IMR-90 (cell line): Measurements from ENCODE around the gene HNRNPH3. TPM values are rescaled to one million over a fixed set of nuclear protein-coding genes. Genes with fewer than 3 reads are reported as not detected.

Experiments
- ATAC-seq: fragments of 200-7000 bp; cut with Tn5 transposase; 2 replicates; pipeline ENCODE4 v1.9.1; 2020; ENCODE audit warnings: low read depth, mild to moderate bottlenecking, moderate library complexity
- BruUV-seq: library from RNA; stranded (reverse); fragments of 400-500 nt; replicated peaks from 2 replicates; lab custom pipeline; 2021; lab: Mats Ljungman, UMichigan
- CTCF ChIA-PET: fragments of 300-600 bp; formaldehyde crosslinking; extraction: SDS; loops from one replicate; lab custom pipeline; 2021; ENCODE audit warnings: antibody characterized with exemption; lab: Yijun Ruan, JAX
- POLR2A ChIA-PET: fragments of 300-600 bp; sonication (Branson Sonifier 250); formaldehyde crosslinking; loops from one replicate; lab custom pipeline; 2022; ENCODE audit warnings: antibody characterized with exemption; ENCODE audit not compliant: unreplicated experiment; lab: Charles Lee
- DNase-seq: peaks from one replicate; pipeline ENCODE4 v3.0.0; 2013
- H2AFZ ChIP-seq: replicated peaks from 2 replicates; pipeline ENCODE3; 2013; ENCODE audit warnings: low read length, mild to moderate bottlenecking; ENCODE audit not compliant: poor library complexity
- H2AK5ac ChIP-seq: 2 replicates; pipeline ENCODE4 v1.6.1; 2013; ENCODE audit warnings: low read depth, low read length, inconsistent platforms
- H2AK9ac ChIP-seq: replicated peaks from 2 replicates; pipeline ENCODE3; 2013; ENCODE audit warnings: mild to moderate bottlenecking, low read depth, low read length, moderate library complexity; ENCODE audit not compliant: poor library complexity
- H2BK120ac ChIP-seq: 2 replicates; pipeline ENCODE4 v1.6.1; 2013; ENCODE audit warnings: low read depth, low read length, inconsistent platforms
- H2BK15ac ChIP-seq: 3 replicates; pipeline ENCODE4 v1.6.1; 2013; ENCODE audit warnings: low read depth, low read length, inconsistent platforms
- H2BK20ac ChIP-seq: 2 replicates; pipeline ENCODE4 v1.6.1; 2013; ENCODE audit warnings: low read depth, mild to moderate bottlenecking, inconsistent platforms, low read length, moderate library complexity
- H2BK5ac ChIP-seq: 2 replicates; pipeline ENCODE4 v1.6.1; 2013; ENCODE audit warnings: mild to moderate bottlenecking, low read depth, low read length, inconsistent platforms; ENCODE audit not compliant: poor library complexity, severe bottlenecking
- H3K14ac ChIP-seq: replicated peaks from 2 replicates; pipeline ENCODE4 v1.6.1; 2013; ENCODE audit warnings: low read depth, low read length, inconsistent platforms
- H3K18ac ChIP-seq: 2 replicates; pipeline ENCODE4 v1.6.1; 2013; ENCODE audit warnings: low read depth, low read length, control low read depth
- H3K23ac ChIP-seq: 2 replicates; pipeline ENCODE4 v1.6.1; 2013; ENCODE audit warnings: low read depth, low read length, inconsistent platforms
- H3K27ac ChIP-seq: 2 replicates; pipeline ENCODE4 v1.5.1; 2013; ENCODE audit warnings: mild to moderate bottlenecking, control low read depth, low read length; ENCODE audit not compliant: insufficient read depth
- H3K27me3 ChIP-seq: 2 replicates; pipeline ENCODE4 v1.6.1; 2013; ENCODE audit warnings: low read length; ENCODE audit not compliant: control insufficient read depth, insufficient read depth
- H3K36me3 ChIP-seq: 2 replicates; pipeline ENCODE4 v1.6.1; 2013; ENCODE audit warnings: low read length, mixed read lengths; ENCODE audit not compliant: control insufficient read depth, insufficient read depth
- H3K4ac ChIP-seq: 2 replicates; pipeline ENCODE4 v1.6.1; 2013; ENCODE audit warnings: low read depth, low read length, inconsistent platforms
- H3K4me1 ChIP-seq: 2 replicates; pipeline ENCODE4 v1.6.1; 2013; ENCODE audit warnings: low read length, mixed read lengths; ENCODE audit not compliant: control insufficient read depth, insufficient read depth
- H3K4me2 ChIP-seq: 2 replicates; pipeline ENCODE4 v1.6.1; 2013; ENCODE audit warnings: low read depth, mild to moderate bottlenecking, control low read depth, low read length, moderate library complexity
- H3K4me3 ChIP-seq: 2 replicates; pipeline ENCODE4 v1.5.1; 2013; ENCODE audit warnings: low read depth, mild to moderate bottlenecking, control low read depth, low read length, moderate library complexity; ENCODE audit not compliant: insufficient read depth
- H3K56ac ChIP-seq: 2 replicates; pipeline ENCODE4 v1.6.1; 2013; ENCODE audit warnings: low read length, inconsistent platforms; ENCODE audit not compliant: insufficient read depth; ENCODE audit errors: extremely low read depth
- H3K79me1 ChIP-seq, 2 experiments: 2 replicates each; pipeline ENCODE4 v1.6.1; 2013; ENCODE audit warnings: low read length in 2 of 2, inconsistent platforms in 1 of 2, low read depth in 1 of 2
- H3K9ac ChIP-seq: 2 replicates; pipeline ENCODE4 v1.6.1; 2013; ENCODE audit warnings: low read depth, low read length, control low read depth
- H3K9me1 ChIP-seq: 2 replicates; pipeline ENCODE4 v1.6.1; 2013; ENCODE audit warnings: low read length, inconsistent platforms; ENCODE audit not compliant: insufficient read depth
- H3K9me3 ChIP-seq: 2 replicates; pipeline ENCODE4 v1.6.1; 2013; ENCODE audit warnings: low read length; ENCODE audit not compliant: control insufficient read depth, insufficient read depth
- H4K20me1 ChIP-seq: 2 replicates; pipeline ENCODE4 v1.6.1; 2013; ENCODE audit warnings: low read length, inconsistent platforms; ENCODE audit not compliant: insufficient read depth
- H4K5ac ChIP-seq: 2 replicates; pipeline ENCODE4 v1.6.1; 2013; ENCODE audit warnings: mild to moderate bottlenecking, low read depth, low read length, control low read depth
- H4K8ac ChIP-seq, 2 experiments: 2 replicates each; pipeline ENCODE4 v1.6.1; 2013; ENCODE audit warnings: low read depth in 2 of 2, low read length in 2 of 2, control low read depth in 1 of 2, inconsistent platforms in 1 of 2
- H4K91ac ChIP-seq: 2 replicates; pipeline ENCODE4 v1.6.1; 2013; ENCODE audit warnings: low read depth, low read length, inconsistent platforms; ENCODE audit not compliant: insufficient read depth
- BHLHE40 ChIP-seq: fragments of 150-350 bp; IDR thresholded peaks from 2 replicates; pipeline ENCODE4 v1.6.1; 2016; ENCODE audit warnings: mild to moderate bottlenecking, low read depth, low read length
- CEBPB ChIP-seq: IDR thresholded peaks from 2 replicates; pipeline ENCODE4 v1.6.1; 2012; ENCODE audit warnings: low read depth, low read length, improper control_type of control experiment
- CHD1 ChIP-seq: IDR thresholded peaks from 2 replicates; pipeline ENCODE4 v1.6.1; 2012; ENCODE audit warnings: low read depth, low read length, improper control_type of control experiment
- FOS ChIP-seq: fragments of 150-350 bp; IDR thresholded peaks from 2 replicates; pipeline ENCODE4 v1.6.1; 2016; ENCODE audit warnings: low read depth, low read length
- MAFK ChIP-seq: IDR thresholded peaks from 2 replicates; pipeline ENCODE4 v1.6.1; 2012; ENCODE audit warnings: low read depth, low read length, improper control_type of control experiment
- MXI1 ChIP-seq: IDR thresholded peaks from 2 replicates; pipeline ENCODE4 v1.6.1; 2012; ENCODE audit warnings: low read depth, mild to moderate bottlenecking, low read length, moderate library complexity, borderline replicate concordance
- NFE2L2 ChIP-seq: fragments of 150-350 bp; IDR thresholded peaks from 2 replicates; pipeline ENCODE4 v1.6.1; 2016; ENCODE audit warnings: low read depth, mild to moderate bottlenecking, low read length
- POLR2A ChIP-seq: IDR thresholded peaks from 2 replicates; pipeline ENCODE4 v1.6.1; 2012; ENCODE audit warnings: mild to moderate bottlenecking, low read depth, low read length
- RAD21 ChIP-seq: IDR thresholded peaks from 2 replicates; pipeline ENCODE4 v1.6.1; 2012; ENCODE audit warnings: low read length, improper control_type of control experiment
- RCOR1 ChIP-seq: IDR thresholded peaks from 2 replicates; pipeline ENCODE4 v1.6.1; 2012; ENCODE audit warnings: mild to moderate bottlenecking, low read length, improper control_type of control experiment; ENCODE audit not compliant: insufficient replicate concordance
- RFX5 ChIP-seq: IDR thresholded peaks from 2 replicates; pipeline ENCODE4 v1.8.0; 2012; ENCODE audit warnings: low read depth, mild to moderate bottlenecking, low read length, moderate library complexity
- SMC3 ChIP-seq: fragments of 150-350 bp; IDR thresholded peaks from 2 replicates; pipeline ENCODE4 v1.6.1; 2016; ENCODE audit warnings: low read depth, mild to moderate bottlenecking, antibody characterized with exemption, low read length, moderate library complexity
- WGBS, 2 experiments: methylation state at CpG; one replicate each; pipeline versions ENCODE4 v1.1.5 to v1.1.7; 2013; ENCODE audit warnings: missing lambda C conversion rate in 2 of 2; ENCODE audit not compliant: insufficient read length in 1 of 2; ENCODE audit errors: extremely low coverage in 2 of 2; 5-methylcytosine and 5-hydroxymethylcytosine counted together
- dilution Hi-C: fragments of 300-500 bp; cut with HindIII; formaldehyde crosslinking; loops from one replicate; pipeline ENCODE4 v1.14.3; 2018; ENCODE audit warnings: low sequenced_read_pairs; ENCODE audit not compliant: unreplicated experiment
- in situ Hi-C: fragments of 300-500 bp; cut with MboI; formaldehyde crosslinking; loops from 3 replicates; pipeline ENCODE4 v1.14.3; 2019; ENCODE audit warnings: low sequenced_read_pairs, inconsistent platforms, mixed read lengths
- intact Hi-C: fragments of 100-400 bp; cut with micrococcal nuclease; formaldehyde crosslinking; loops from 2 replicates; pipeline ENCODE4 v1.10.0; 2022
- polyA plus RNA-seq, 3 experiments: library from polyadenylated mRNA; depleted of rRNA; stranded (reverse); fragments of >200 nt; gene quantifications; 2 replicates each; pipeline ENCODE4 v1.2.3, GENCODE V29; 2012; ENCODE audit warnings: low replicate concordance in 1 of 3
- total RNA-seq: library from RNA; depleted of rRNA; stranded (reverse); fragments of >200 nt; gene quantifications from 2 replicates; pipeline ENCODE4 v1.2.3, GENCODE V29; 2012
- TF ChIP-seq, protein P1 (sequence below): fragments of 150-350 bp; IDR thresholded peaks from 2 replicates; pipeline ENCODE4 v1.6.1; 2017; ENCODE audit warnings: mild to moderate bottlenecking, antibody characterized with exemption, low read length, low read depth
- TF ChIP-seq, protein P2 (sequence below): conservative IDR thresholded peaks from 2 replicates; pipeline ENCODE4 v1.5.1; 2012; ENCODE audit warnings: mild to moderate bottlenecking, low read depth, low read length, improper control_type of control experiment
- TF ChIP-seq, protein P3 (sequence below): fragments of 150-350 bp; IDR thresholded peaks from 2 replicates; pipeline ENCODE4 v1.6.1; 2016; ENCODE audit warnings: low read depth, mild to moderate bottlenecking, low read length, moderate library complexity, borderline replicate concordance

HNRNPH3 gene
- total and polyA plus RNA-seq, 2 of the 4 experiments (the other 2 are of a cell fraction): 10.6 to 142 TPM

DNA sequence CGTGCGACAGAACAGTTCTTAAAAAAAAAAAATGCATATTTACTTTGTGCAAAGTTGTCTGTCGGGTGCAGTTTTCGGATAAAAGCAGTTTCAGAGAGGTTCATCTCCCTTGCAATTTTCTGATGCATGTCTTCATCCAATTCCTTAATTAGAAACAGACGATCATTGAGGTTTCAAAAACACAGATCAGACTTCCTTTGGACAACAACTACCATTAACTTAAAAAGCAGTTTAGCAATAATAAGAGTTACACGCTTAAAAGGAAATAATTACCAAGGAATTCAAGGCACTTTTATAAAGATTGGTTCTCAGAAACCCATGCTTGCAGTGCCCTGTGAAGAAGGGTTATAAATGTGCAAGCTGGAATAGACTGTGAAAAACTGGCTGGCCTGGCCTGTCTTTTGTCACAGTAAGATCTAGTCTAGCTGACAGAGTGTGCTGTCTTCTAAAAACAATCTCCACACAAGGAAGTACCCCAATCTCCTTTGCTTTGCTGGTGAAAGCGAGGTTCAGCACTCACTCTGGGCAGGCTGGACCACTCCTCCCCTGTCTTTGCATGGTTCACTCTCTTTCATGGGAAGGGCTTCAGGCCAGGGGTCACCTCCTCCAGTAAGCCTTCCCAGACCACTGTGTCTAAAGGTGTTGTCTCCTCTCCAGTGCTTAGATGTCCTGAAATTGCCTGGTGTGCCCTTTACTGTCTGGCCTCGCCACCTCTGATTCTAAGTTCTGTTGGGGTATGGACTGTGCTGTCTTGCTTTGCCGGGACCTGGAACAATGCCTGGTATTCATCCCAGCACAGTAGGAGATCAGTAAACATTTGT, 34.8 kb upstream of the HNRNPH3 start:
- POLR2A ChIA-PET: no interaction called here
- no peak overlapping the region for H3K9ac ChIP-seq
- no peak overlapping the region for H3K4me3 ChIP-seq
- H3K4ac ChIP-seq: no peak overlapping the region
- CTCF ChIA-PET: interaction anchor here (0.6 kb wide), 1 partner anchor 554 kb away, joined by 3 read pairs; no protein-coding TSS in a partner anchor
- intact Hi-C loops (no loop called here), dilution Hi-C loops (no loop called here), in situ Hi-C loops (loop anchor here (5.0 to 25.0 kb wide), 2 partner anchors 80 to 435 kb away; no protein-coding TSS in a partner anchor)
- no peaks in the 10 kb centered on the region for H3K36me3 ChIP-seq
- H4K5ac ChIP-seq: peak overlapping the region; percentile 53; the same call in 1 of the 2 replicates
- H3K4me2 ChIP-seq: no peak overlapping the region
- no peaks in the 10 kb centered on the region for H3K9me1 ChIP-seq
- no peak overlapping the region for H2BK20ac ChIP-seq
- peak overlapping the region; percentile 16 for H2AFZ ChIP-seq
- H2AK9ac ChIP-seq: no peak overlapping the region
- H2AK5ac ChIP-seq: no peak overlapping the region
- peaks cover 4% of the 10 kb centered on the region; the same call in 1 of the 2 replicates for H3K4me1 ChIP-seq
- no peaks in the 10 kb centered on the region for H3K79me1 ChIP-seq
- H3K9me3 ChIP-seq: no peaks in the 10 kb centered on the region
- H3K27ac ChIP-seq: no peak overlapping the region
- no peak overlapping the region for H4K91ac ChIP-seq
- no peak overlapping the region for H3K56ac ChIP-seq
- no peak overlapping the region for H3K23ac ChIP-seq
- H2BK15ac ChIP-seq: no peak overlapping the region
- no peak overlapping the region for H2BK120ac ChIP-seq
- H4K20me1 ChIP-seq: no peaks in the 10 kb centered on the region
- no peak overlapping the region for H2BK5ac ChIP-seq
- WGBS, 2 experiments: 60% methylated on average over 4 of the region's 9 CpGs; no CpG with 5 or more reads in 1 of the 2 experiments
- H3K27me3 ChIP-seq: no peaks in the 10 kb centered on the region
- H3K18ac ChIP-seq: 0 out of 2 replicates have a peak overlapping the region, but pooled peaks have one; percentile 29
- ATAC-seq: peak; percentile 21
- H3K14ac ChIP-seq: no peak overlapping the region
- no peak for DNase-seq
- no TSS peak for BruUV-seq
- no peak overlapping the region for H4K8ac ChIP-seq
- TF ChIP-seq SMC3: no peak
- TF ChIP-seq FOS: no peak
- no peak for TF ChIP-seq RFX5
- TF ChIP-seq, protein P1, sequence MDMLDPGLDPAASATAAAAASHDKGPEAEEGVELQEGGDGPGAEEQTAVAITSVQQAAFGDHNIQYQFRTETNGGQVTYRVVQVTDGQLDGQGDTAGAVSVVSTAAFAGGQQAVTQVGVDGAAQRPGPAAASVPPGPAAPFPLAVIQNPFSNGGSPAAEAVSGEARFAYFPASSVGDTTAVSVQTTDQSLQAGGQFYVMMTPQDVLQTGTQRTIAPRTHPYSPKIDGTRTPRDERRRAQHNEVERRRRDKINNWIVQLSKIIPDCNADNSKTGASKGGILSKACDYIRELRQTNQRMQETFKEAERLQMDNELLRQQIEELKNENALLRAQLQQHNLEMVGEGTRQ: no peak
- TF ChIP-seq, protein P2, sequence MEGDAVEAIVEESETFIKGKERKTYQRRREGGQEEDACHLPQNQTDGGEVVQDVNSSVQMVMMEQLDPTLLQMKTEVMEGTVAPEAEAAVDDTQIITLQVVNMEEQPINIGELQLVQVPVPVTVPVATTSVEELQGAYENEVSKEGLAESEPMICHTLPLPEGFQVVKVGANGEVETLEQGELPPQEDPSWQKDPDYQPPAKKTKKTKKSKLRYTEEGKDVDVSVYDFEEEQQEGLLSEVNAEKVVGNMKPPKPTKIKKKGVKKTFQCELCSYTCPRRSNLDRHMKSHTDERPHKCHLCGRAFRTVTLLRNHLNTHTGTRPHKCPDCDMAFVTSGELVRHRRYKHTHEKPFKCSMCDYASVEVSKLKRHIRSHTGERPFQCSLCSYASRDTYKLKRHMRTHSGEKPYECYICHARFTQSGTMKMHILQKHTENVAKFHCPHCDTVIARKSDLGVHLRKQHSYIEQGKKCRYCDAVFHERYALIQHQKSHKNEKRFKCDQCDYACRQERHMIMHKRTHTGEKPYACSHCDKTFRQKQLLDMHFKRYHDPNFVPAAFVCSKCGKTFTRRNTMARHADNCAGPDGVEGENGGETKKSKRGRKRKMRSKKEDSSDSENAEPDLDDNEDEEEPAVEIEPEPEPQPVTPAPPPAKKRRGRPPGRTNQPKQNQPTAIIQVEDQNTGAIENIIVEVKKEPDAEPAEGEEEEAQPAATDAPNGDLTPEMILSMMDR: no peak
- no peak for TF ChIP-seq CEBPB
- TF ChIP-seq RAD21: no peak
- no peak for TF ChIP-seq CHD1
- no peak for TF ChIP-seq POLR2A
- TF ChIP-seq BHLHE40: no peak
- TF ChIP-seq, protein P3, sequence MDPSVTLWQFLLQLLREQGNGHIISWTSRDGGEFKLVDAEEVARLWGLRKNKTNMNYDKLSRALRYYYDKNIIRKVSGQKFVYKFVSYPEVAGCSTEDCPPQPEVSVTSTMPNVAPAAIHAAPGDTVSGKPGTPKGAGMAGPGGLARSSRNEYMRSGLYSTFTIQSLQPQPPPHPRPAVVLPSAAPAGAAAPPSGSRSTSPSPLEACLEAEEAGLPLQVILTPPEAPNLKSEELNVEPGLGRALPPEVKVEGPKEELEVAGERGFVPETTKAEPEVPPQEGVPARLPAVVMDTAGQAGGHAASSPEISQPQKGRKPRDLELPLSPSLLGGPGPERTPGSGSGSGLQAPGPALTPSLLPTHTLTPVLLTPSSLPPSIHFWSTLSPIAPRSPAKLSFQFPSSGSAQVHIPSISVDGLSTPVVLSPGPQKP: no peak
- no peak for TF ChIP-seq MXI1
- TF ChIP-seq MAFK: no peak
- TF ChIP-seq NFE2L2: no peak
- no peak for TF ChIP-seq RCOR1
